Upper lobe of right lung (tissue), 1 donor: ENCODE data around the gene AXIN2. TPM values are rescaled to one million over a fixed set of nuclear protein-coding genes. Genes with fewer than 3 reads are reported as not detected.

Source experiments
- ATAC-seq: fragments of 200-7000 bp; cut with Tn5 transposase; one replicate; pipeline ENCODE4 v1.9.1; 2020; ENCODE audit warnings: mild to moderate bottlenecking, moderate library complexity
- DNase-seq: peaks from one replicate; pipeline ENCODE4 v3.0.0-alpha.2; 2020
- H3K27ac ChIP-seq: fragments of 200-600 bp; one replicate; pipeline ENCODE4 v1.8.0; 2022
- H3K27me3 ChIP-seq: fragments of 200-600 bp; one replicate; pipeline ENCODE4 v1.8.0; 2022; ENCODE audit warnings: mild to moderate bottlenecking
- H3K36me3 ChIP-seq: fragments of 200-600 bp; one replicate; pipeline ENCODE4 v1.8.0; 2022
- H3K4me1 ChIP-seq: fragments of 200-600 bp; one replicate; pipeline ENCODE4 v1.8.0; 2022
- H3K4me3 ChIP-seq: fragments of 200-600 bp; one replicate; pipeline ENCODE4 v1.8.0; 2022; ENCODE audit warnings: mild to moderate bottlenecking
- H3K9me3 ChIP-seq: fragments of 200-600 bp; one replicate; pipeline ENCODE4 v1.8.0; 2022
- CTCF ChIP-seq: fragments of 200-600 bp; IDR thresholded peaks from one replicate; pipeline ENCODE4 v1.8.0; 2022; ENCODE audit warnings: antibody characterized with exemption
- intact Hi-C: fragments of 100-400 bp; cut with DNase I; formaldehyde crosslinking; loops from one replicate; pipeline ENCODE4 v1.11.0; 2022
- total RNA-seq: library from RNA; stranded (reverse); fragmentation: NEBNext Ultra II Directional; extraction: Animal tissue kit (Norgen Biotek cat#: 25700); gene quantifications from one replicate; pipeline ENCODE4 v1.2.1, GENCODE V29; 2021
- donor health status: DM: no; HTN: yes; CAD: no; lungs with severe emphysema.

Gene AXIN2
- total RNA-seq, 1 donor from 2014 or later = 63.6 TPM

DNA sequence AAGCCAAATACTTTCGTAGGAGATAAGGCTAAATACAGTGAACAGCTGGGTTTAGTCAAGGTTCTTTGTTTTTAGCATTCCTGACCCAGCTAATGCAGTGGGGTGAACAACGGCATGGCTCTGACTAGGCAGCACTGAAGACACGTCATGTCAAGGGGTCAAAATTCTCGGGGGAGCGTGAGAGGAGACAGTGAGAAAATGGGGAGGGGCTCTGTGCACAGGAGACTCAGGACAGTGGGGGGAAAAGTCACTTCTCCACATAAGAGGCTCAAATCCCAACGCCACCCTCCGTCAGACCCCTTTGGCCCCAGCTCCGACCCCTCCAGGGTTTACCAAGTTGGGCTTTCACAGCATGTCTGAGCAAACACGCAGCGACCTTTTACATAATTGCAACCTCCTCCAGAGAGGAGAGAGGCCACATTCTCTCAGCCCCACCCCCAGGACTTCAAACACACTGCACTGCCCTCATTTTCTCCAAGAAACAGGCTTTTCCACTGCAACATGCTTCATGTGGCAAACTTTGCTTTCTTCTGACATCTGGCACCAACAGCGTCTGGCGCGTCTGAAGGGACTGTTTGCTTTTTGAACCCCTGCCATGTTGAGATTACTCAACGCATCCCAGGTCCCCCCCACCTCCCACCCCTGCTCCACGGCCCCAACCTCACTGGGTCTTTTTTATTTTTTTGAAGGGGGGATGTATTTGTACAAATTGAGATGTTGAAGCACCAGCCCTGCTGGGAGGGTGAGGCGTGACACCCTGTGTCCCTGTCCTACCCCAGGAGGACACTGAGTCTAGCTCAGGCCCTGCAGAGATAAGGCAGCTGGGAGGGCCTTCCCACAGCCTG lies 30.0 kb downstream of the AXIN2 start:
- no peaks in the 10 kb centered on the region for H3K9me3 ChIP-seq
- H3K27me3 ChIP-seq = no peaks in the 10 kb centered on the region
- ATAC-seq = peak; percentile 74
- H3K36me3 ChIP-seq = peaks cover 66% of the 10 kb centered on the region
- no peak for TF ChIP-seq CTCF
- H3K4me1 ChIP-seq = peaks cover 42% of the 10 kb centered on the region
- peak overlapping the region; percentile 73 for H3K27ac ChIP-seq
- intact Hi-C loops = no loop called here
- H3K4me3 ChIP-seq = no peak overlapping the region
- peak; percentile 76 for DNase-seq

- ATAC-seq (no peak), DNase-seq (no peak)
- no peaks in the 10 kb centered on the region for H3K27me3 ChIP-seq
- H3K4me3 ChIP-seq = no peak overlapping the region
- intact Hi-C loops = no loop called here
- peaks cover 42% of the 10 kb centered on the region for H3K4me1 ChIP-seq
- H3K36me3 ChIP-seq = peaks cover 58% of the 10 kb centered on the region
- peak overlapping the region; percentile 73 for H3K27ac ChIP-seq
- TF ChIP-seq CTCF = no peak
- no peaks in the 10 kb centered on the region for H3K9me3 ChIP-seq
Measured at GRCh38 chr17:65530523-65531255, 30.8 kb downstream of the AXIN2 start.

GRCh38 chr17:65529761-65530522 lies 31.5 kb downstream of the AXIN2 start:
- intact Hi-C loops = no loop called here
- DNase-seq (no peak), ATAC-seq (no peak)
- Histone ChIP-seq H3K27me3 (no peaks in the 10 kb centered on the region), H3K4me3 (no peak overlapping the region), H3K4me1 (peaks cover 42% of the 10 kb centered on the region), H3K36me3 (peaks cover 51% of the 10 kb centered on the region), H3K9me3 (no peaks in the 10 kb centered on the region), H3K27ac (peak overlapping the region; percentile 73)
- TF ChIP-seq CTCF = no peak

DNA sequence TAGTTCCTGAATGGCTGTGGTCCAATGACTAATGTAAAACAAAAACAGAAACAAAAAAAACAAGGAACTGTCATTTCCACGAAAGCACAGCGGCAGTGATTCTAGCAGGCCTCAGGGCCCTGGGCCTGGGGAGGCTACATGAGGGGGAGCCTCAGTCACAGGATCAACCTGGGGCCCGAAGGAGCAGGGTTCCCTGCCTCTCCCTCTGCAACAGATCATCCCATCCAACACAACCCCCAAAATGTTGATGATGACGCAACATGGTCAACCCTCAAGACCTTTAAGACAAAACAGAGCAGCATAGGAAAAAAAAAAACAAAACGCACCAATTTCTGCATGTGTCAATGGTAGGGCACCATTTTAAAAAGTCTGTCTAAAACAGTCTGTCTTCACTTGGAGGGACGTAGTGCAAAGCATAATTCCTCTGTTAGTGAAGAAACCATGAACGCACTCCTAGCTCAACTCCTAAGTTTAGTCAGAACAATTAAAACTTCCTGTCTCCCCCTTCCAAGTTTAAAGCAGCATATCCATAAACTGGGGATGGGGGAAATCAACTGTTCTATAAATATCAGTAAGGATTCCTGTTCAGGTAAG lies 32.3 kb downstream of the AXIN2 start:
- intact Hi-C loops = no loop called here
- no peak for TF ChIP-seq CTCF
- no peak for DNase-seq
- H3K36me3 ChIP-seq = peaks cover 43% of the 10 kb centered on the region
- peaks cover 42% of the 10 kb centered on the region for H3K4me1 ChIP-seq
- no peaks in the 10 kb centered on the region for H3K27me3 ChIP-seq
- no peak overlapping the region for H3K4me3 ChIP-seq
- no peaks in the 10 kb centered on the region for H3K9me3 ChIP-seq
- ATAC-seq = no peak
- no peak overlapping the region for H3K27ac ChIP-seq

DNA sequence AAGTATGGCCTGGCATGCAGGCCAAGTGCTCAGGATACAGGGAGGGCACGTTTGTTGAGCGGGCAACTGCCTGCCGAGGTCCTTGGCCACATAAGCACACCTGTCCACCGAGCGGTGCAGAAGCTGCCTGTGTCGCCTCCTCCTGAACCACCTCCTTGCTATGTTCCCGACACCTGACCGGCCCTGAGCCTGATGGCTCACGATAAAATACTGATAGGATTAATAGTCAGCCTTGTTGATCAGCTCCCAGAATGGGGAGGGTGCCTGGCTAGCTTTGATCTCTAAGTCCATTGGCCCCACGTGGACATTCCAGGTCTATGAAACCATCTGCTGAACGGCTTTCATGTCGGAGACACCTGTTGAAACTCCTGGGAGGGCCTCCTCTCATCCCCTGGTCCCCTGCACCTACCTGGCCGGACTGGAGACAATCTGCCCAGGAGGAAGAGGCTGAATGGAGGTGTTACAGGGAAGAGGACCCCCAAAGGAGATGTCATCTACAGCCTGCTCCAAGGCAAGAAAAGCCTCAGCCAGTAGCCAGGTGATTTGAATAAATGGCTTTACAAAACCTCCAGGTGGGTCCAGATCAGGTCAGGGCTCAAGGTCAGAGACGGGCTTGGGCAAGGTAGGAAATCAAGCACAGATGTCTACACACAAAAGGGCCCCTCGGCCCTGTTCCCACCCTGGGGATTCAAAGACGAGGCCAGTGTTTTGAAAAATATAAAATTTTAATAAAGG lies 33.4 kb downstream of the AXIN2 start:
- TF ChIP-seq CTCF = no peak
- DNase-seq = no peak
- Histone ChIP-seq H3K4me1 (peaks cover 36% of the 10 kb centered on the region), H3K4me3 (no peak overlapping the region), H3K27ac (no peak overlapping the region), H3K27me3 (no peaks in the 10 kb centered on the region), H3K36me3 (peaks cover 32% of the 10 kb centered on the region), H3K9me3 (no peaks in the 10 kb centered on the region)
- intact Hi-C loops = no loop called here
- no peak for ATAC-seq
